ENCODE measurements around the gene PDZD2.
"Not testable (repeated sequence)": the region's sequence is repeated elsewhere in the genome, so short reads cannot be mapped to it uniquely, and the experiment has no call there.

The PDZD2 gene

DNA sequence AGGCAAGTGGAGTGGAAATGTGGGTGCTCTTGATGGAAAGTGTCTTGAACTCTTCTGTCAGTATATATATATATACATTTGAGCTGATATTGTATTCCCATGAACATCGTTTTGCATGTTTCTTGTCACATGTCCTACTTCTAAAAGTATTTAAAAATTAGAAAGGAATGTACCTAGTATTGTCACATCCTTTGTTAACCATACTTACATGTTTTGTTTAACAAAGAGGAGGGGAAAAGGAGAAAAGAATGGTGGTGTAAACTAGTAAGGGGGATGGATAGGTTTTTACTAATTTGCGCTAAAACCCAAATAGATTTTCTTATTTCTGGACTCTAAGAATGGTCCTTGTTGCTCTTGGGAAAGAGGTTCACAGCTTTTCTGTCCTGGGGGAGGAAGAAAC is 353.4 kb downstream of the PDZD2 start:
- in situ Hi-C loops (cut with HindIII; ENCODE audit: low sequenced_read_pairs), result no loop called here

DNA sequence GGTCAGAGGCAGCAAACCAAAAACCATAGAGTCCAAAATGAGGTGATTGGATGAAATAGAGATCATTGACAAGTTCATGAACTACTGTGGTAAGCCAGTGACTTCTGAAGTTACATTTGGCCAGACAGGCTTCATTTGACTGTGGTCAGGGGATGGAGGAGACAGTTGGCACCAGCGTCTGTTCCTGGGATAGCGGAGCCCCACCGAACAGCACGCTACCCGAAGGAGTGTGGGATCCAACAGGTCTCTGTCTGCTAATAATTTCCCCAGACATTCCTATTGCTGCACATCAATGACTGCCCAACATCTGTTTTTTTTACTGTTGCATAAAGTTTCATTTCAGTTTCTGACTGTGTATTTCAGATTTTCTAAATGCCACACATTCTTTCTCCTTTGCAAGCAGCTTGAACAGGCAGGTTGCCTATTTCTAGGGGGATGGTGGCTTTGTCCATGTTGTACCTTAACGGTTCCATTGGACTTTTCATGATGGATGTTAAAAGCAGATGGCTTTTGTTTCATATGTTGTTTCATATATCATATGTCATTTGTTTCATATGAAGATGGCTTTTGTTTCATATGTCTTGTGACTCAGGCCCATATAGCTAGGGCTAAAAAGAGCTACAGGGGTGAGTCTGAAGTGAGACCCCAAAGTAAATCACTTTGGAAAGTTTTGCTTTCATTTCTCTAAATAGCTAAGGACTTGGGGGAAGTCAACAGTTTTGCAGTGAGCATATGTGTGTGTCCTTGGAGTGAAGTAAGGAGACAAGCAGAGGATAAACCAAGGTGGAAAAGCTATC is 354.4 kb downstream of the PDZD2 start:
- in situ Hi-C loops (cut with HindIII; ENCODE audit: low sequenced_read_pairs), result no loop called here

DNA sequence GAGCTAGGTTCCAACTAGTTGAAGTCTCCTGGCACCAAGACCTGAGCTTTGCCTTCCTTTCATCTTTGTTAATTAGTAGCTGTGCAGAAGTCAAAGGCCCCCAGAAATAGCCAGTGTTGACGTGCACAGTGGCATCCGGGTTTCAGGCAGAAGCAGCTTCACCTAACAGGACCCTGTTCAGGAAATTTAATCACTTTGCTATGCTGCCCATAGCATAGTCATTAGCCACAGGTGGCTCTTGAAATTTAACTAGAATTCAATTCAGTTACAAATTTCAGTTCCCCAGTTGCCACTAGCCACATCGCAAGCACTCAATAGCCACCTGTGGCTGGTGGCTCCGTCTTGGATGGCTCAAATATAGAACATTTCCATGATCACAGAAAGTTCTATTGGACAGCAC is 356.1 kb downstream of the PDZD2 start:
- in situ Hi-C loops (cut with HindIII; ENCODE audit: low sequenced_read_pairs), result no loop called here

DNA sequence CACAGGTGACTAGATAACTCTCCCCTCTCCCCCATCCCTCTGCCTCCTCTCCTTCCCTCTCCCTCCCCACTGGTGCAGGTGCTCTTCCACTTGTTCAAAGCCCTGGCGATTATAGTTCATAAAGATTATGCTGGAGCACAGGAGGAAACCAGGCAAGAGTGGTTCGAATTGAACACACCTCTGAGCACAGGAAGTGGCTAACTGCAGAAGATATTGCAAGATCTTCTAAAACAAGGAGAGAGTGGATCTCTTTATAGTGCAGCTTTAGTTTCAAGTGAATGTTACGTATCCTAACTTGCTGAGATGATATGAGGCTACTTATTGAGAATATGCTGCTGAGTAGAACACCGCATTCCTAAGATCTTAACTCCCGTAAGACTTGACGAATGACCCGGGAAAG is 356.8 kb downstream of the PDZD2 start:
- in situ Hi-C loops (cut with HindIII; ENCODE audit: low sequenced_read_pairs), result no loop called here

DNA sequence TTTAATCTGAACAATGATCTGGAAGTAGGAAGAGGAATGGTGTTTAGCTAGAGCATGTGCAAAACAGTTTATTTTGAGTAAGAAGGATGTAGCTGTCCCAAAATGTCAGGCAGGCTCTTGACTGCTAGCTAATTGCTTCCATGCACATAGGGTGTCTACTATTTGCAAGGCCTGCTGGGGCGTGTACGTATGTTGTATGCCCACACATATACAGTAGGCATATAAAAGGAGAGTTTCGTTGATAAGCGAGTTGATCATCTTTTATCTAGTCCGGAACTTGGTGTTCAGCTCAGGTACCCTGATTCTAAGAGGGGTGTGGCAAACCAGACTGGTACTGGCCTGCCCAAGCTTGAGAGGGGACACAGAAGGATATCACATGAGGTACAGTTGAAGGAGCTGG is 358.0 kb downstream of the PDZD2 start:
- in situ Hi-C loops (cut with HindIII; ENCODE audit: low sequenced_read_pairs), result no loop called here

DNA sequence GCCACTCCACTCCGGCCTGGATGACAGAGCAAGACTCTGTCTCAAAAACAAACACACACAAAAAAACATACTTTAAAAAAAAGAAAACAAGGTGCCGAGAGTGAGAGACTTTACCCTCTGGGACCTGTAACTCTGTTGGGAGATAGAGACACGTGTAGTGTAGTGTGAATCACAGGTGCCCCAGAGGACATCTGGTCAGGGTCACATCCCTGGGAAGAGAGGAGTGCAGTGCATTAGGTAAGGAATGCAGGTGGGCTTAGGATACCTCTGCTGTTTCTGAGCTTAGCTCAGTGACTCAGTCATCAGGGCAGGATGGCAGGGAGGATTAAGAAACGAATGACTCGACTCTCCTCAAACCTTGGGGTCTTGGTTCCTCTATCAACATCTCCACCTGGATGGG is 360.5 kb downstream of the PDZD2 start:
- in situ Hi-C loops (cut with HindIII; ENCODE audit: low sequenced_read_pairs), result no loop called here

DNA sequence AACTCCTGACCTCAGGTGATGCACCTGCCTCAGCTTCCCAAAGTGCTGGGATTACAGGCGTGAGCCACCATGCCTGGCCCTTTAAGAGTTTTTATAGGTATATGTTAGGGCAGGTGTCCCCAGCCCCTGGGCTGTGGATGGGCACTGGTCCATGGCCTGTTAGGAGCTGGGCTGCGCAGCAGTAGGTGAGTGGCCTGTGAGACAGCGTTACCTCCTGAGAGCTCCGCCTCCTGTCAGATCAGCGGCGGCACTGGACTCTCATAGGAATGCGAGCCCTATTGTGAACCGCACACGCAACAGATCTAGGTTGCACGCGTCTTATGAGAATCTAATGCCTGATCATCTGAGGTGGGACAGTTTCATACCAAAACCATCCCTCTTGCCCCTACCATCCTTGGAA is 361.8 kb downstream of the PDZD2 start:
- in situ Hi-C loops (cut with HindIII; ENCODE audit: low sequenced_read_pairs), result no loop called here

DNA sequence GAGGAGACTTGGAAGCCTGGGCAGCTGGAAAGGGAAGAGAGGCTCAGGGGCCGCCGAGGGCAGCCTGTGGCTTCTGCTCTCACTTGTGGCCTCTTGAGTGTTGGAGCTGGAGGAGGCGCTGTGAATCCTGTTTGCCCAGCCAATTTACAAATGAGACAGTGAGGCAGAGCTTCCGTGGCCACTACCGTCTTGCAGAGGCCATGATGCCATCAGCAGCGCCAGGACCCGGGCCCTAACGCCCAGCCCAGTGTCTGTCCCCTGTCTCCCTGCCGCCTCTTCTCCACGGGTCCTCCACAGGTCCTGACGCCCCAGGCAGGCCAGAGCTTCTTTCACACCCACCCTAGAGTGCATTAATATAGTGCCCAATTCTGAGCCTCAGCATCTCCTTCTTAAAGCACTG is 362.4 kb downstream of the PDZD2 start:
- in situ Hi-C loops (cut with HindIII; ENCODE audit: low sequenced_read_pairs), result no loop called here

DNA sequence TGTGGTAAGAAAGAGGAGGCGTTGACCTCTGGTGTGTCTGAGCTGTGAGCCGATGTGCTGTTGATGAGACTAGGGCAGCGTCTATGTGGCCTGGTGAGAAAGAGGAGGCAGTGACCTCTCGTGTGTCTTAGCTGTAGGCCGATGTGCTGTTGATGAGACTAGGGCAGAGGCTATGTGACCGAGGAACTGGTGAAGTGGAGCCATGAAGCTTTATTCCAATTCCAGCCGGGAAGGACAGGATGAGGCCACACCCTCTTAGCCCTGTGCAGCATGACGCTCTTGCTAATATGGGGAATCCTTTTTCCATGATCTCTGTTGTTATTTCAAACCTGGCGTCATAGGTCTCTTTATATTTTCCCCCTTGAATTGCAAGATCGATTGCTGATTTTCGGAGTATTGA is 362.8 kb downstream of the PDZD2 start:
- in situ Hi-C loops (cut with HindIII; ENCODE audit: low sequenced_read_pairs), result no loop called here

DNA sequence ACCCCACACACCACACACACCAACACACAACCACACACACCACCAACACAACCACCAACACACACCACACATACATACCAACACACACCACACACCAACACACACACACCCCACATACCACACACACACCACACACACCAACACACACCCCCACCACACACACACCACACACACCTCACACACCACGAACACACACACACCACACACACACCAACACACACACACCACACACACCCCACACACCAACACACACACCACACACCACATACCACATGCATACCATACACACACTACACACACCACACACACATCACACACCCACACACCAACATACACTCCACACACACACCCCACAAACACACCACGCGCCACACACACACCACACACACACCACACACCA is 363.8 kb downstream of the PDZD2 start:
- in situ Hi-C loops (cut with HindIII; ENCODE audit: low sequenced_read_pairs), result no loop called here

DNA sequence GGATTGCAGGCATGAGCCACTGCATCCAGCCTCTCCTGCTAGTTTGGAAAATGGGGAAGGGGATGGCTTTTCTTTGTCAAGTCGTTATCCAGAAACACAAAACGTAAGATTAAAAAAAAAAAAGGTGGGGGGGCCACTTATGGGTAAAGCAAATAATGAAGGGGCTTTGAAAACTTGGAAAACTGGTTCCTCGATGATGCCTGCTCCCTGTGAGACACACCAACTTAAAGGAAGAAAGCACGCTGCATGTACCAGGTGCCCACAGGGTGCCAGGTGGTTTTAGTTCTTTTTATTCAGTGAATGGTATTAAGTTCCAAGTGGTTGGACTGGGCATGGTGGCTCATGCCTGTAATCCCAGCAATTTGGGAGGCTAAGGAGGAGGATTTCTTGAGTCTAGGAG is 365.1 kb downstream of the PDZD2 start:
- in situ Hi-C loops (cut with HindIII; ENCODE audit: low sequenced_read_pairs), result no loop called here

DNA sequence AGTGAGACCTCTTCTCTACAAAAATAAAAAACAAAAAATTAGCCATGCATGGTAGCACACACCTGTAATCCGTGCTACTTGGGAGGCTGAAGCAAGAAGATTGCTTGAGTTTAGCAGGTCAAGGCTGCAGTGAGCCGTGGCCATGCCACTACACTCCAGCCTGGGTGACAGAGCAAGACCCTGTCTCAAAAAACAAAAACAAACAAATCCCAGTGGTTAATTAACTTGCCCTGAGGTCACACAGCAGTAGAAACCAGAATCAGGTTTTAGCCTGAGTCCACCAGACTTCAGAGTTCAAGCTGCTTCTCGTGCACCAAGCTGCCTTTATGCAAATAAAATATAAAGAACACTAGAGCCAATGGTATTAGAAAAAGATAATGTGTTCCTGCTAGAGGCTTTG is 365.5 kb downstream of the PDZD2 start:
- in situ Hi-C loops (cut with HindIII; ENCODE audit: low sequenced_read_pairs), result no loop called here

DNA sequence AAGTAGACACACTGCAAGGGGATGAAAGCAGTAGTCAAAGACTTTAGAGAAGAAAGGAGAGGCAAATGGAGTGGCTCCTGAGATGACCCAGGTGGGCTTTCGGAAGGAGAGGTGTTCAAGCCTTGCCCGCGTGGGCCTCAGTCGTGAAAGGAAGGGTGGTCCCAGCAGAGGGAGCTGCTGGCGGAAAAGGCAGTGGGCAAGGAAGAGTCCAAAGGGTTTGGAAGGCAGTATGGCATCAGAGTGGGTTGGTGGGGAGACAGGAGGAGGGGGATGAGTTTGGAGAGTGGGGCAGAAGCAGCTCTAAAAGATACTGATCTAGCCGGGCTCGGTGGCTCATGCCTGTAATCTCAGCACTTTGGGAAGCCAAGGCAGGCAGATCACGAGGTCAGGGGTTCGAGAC is 369.8 kb downstream of the PDZD2 start:
- in situ Hi-C loops (cut with HindIII; ENCODE audit: low sequenced_read_pairs), result no loop called here

DNA sequence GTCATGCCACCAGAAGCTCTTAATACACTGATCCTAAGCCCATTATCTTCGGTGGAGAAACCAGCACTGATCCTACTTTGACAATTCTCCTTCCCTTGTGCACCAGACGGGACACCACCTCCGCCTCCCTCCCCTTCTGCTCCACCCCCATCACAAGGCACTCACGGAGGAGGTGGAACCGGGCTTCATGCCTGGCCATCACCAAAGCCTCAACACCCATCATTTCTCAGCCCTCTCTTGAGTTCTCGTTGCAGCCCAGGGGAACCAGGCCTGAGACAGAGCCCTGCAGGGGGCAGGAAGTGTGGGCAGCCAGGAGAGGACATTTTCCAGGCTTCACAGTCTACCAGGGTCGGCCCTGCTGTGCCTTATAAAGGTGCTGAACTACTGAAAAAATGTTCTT is 374.7 kb downstream of the PDZD2 start:
- in situ Hi-C loops (cut with HindIII; ENCODE audit: low sequenced_read_pairs), result no loop called here

DNA sequence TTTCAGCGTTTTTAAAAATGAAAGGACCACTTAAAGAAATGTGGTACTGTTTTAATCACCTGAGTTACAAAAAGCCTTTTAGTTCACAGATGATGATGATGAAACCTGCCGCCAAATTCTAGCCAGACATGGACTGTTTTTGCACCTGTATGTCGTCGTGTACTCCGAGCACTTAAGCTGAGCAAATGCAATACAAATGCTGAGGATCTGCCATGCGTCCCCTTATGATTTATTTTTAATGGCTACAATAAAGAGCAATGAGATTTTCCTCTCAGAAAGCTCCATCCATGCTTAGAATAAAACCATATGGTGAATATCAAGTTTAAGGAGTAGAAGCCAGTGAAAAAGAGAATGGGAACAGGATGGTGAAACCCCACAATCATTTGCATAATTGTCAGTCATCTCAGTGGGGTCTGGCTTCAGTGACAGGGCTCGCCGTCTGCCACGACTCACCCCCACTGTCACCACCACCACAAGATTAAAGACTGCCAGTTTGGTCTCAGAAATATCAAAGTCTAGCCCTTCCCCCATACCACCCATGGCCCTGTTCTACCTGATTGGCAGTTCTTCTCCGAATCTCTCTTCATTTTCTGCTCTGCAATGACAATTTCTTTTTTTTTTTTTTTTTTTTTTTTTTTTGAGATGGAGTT is 375.3 kb downstream of the PDZD2 start:
- in situ Hi-C loops (cut with HindIII; ENCODE audit: low sequenced_read_pairs), result no loop called here

DNA sequence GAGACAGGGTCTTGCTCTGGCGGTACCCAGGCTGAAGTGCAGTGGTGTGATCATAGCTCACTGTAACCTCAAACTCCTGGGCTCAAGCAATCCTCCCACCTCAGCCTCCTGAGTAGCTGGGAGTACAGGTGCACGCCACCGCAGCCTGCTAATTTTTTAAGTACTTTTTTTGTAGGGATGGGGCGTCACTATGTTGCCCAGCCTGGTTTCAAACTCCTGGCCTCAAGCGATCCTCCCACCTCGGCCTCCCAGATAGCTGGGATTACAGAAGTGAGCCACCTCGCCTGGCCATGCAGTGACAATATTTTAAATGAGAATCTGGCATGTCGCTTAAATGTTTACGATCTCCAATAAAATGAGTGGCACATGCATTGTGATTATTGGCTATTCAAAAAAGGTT is 376.3 kb downstream of the PDZD2 start:
- in situ Hi-C loops (cut with HindIII; ENCODE audit: low sequenced_read_pairs), result not testable (repeated sequence)

DNA sequence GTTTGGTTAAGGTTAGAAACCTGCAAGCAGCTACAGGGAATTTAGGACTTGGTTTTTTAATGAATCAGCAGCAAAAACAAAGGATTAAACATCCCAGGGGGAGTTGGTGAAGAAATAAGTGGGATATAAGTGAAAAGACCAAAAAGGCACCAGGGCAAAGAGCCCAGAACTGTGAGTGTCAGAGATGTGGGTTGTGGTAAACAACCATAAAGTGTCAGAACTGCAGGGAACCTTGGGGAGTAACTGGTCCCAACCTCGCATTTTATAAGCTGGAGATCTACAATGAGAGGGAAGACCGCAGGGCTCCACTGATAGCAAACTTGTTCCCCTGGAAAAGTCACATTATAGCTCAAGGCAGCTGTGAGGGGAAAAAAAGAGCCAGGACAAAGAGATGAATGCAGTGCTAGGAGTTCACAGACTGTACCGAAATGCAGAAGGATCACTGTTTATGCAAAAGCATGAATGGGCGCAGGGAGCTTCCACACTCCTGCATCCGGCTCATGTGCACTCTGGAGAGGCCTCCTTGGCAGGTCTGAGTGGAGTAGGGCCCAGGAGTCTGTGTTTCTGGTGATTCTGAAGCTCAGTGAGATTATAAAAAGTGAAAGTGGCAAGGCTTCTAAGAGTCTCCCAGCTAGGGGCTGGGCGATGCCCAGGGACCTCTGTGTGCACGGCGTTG is 378.9 kb downstream of the PDZD2 start:
- in situ Hi-C loops (cut with HindIII; ENCODE audit: low sequenced_read_pairs), result no loop called here

DNA sequence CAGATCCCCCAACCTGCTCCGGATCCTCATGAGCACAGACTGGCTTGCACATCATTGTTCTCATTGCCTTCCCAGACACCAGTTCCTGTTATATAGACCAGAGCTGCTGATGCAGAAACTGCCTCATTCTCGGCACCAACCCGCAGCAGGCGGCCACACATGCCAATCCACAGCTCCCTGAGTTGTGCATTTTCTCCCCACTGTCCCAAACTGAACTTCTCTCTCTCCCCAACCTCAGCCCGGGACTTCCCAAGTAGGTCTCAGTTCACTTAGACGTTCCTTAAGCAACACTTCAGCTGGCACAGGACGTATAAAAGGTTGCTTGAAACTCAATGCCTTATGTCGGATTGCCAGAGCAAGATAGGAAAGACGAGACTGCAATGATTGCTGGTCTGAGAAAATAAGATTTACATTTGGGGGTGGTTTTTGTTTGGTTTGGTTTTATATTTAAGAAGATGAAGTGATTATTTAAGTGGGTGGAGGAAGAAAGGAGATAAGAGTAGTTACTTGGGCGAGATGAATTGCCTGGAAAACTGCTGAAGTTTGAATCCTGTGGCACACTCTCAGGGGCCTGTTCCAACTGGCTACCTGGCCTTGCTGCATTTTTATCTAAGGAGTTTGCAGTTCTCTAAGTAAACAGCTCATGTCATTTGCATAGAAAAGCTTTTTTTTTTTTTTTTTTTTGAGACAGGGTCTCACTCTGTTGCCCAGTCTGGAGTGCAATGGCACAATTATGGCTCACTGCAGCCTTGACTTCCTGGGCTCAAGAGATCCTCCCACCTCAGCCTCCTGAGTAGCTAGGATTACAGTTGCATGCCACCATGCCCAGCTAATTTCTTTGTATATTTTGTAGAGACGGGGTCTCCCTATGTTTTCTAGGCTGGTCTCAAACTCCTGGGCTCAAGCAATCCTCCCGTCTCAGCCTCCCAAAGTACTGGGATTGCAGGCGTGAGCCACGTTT is 379.8 kb downstream of the PDZD2 start:
- in situ Hi-C loops (cut with HindIII; ENCODE audit: low sequenced_read_pairs), result no loop called here

DNA sequence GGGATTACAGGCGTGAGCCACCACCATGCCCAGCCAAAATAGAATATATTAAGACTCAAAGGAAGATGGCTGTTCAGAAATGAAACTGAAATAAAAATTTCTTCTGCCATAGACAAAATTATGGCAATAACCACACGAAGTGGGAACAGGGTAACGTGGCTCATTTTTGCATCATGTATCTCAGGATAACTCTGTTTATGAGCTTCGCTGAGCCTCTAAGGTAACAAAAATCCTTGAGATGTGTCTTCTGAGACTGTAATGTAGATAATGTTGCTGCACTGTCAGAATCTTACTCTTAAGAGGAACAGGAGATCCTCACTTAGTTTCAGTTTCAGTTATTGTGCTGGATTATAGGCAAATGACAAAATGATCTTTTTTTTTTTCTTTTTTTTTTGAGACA is 381.3 kb downstream of the PDZD2 start:
- in situ Hi-C loops (cut with HindIII; ENCODE audit: low sequenced_read_pairs), result no loop called here

DNA sequence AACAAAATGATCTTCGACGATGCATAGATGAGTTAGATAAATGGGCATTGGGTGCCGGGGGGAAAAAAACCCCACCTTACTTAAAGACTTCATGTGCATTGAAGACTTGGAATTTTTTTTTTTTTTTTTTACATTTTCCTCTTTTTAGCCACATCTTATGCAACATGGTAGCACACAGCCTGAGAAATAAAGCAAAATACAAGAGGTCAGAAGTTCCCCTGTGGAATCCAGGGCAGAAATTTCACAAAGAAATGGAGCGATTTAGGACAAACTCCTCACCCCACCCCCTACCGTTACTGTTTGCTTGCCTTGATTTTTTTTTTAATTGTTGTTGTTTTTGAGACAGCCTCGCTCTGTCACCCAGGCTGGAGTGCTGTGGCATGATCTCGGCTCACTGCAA is 382.0 kb downstream of the PDZD2 start:
- in situ Hi-C loops (cut with HindIII; ENCODE audit: low sequenced_read_pairs), result no loop called here

DNA sequence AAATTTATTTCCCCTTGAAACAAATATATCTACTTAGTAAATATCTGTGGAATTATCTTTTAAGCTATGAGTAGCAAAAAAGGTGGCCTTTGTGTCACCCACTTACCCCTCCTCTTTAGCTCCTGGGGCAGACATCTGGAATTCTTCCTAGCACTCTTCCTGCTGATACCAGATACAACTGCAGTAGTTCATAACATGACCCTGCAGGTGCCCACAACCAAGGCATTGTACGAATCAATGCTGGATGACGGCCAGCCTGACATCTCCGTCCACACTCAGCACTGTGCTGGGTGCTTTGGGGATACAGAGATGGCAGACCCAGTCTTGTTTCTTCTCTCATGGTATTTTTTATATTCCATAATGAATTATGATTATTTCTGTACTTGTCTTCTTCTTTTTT is 382.8 kb downstream of the PDZD2 start:
- in situ Hi-C loops (cut with HindIII; ENCODE audit: low sequenced_read_pairs), result no loop called here
